IPS DF 6.9 (cell line): Measurements from ENCODE around the gene MNT.

ENCODE experiments used
- DNase-seq: peaks from one replicate; pipeline ENCODE4 v3.0.0-alpha.2; 2013; ENCODE audit warnings: low read depth, low spot score
- H3K27ac ChIP-seq: one replicate; pipeline ENCODE4 v1.5.1; 2013; ENCODE audit warnings: low read length, control low read depth
- H3K27me3 ChIP-seq: 2 replicates; pipeline ENCODE4 v1.6.1; 2013; ENCODE audit warnings: mild to moderate bottlenecking, low read length; ENCODE audit not compliant: control insufficient read depth, insufficient read depth
- H3K36me3 ChIP-seq: 2 replicates; pipeline ENCODE4 v1.6.1; 2013; ENCODE audit warnings: low read length; ENCODE audit not compliant: control insufficient read depth, insufficient read depth
- H3K4me1 ChIP-seq: 2 replicates; pipeline ENCODE4 v1.6.1; 2013; ENCODE audit warnings: low read length; ENCODE audit not compliant: control insufficient read depth, insufficient read depth
- H3K4me3 ChIP-seq: 2 replicates; pipeline ENCODE4 v1.5.1; 2013; ENCODE audit warnings: mild to moderate bottlenecking, low read length
- H3K9me3 ChIP-seq: 2 replicates; pipeline ENCODE4 v1.6.1; 2013; ENCODE audit warnings: low read length, inconsistent platforms; ENCODE audit not compliant: control insufficient read depth, insufficient read depth
- WGBS: extraction: QIAGEN DNeasy Blood & Tissue Kit; methylation state at CpG from one replicate; pipeline ENCODE4 v1.1.7; 2013; ENCODE audit warnings: mixed read lengths, missing lambda C conversion rate; ENCODE audit not compliant: insufficient read length, insufficient coverage; 5-methylcytosine and 5-hydroxymethylcytosine counted together

Gene MNT

GRCh38 chr17:2418572-2418971 is 17.7 kb upstream of the MNT start:
- Histone ChIP-seq H3K9me3 (no peaks in the 10 kb centered on the region), H3K27me3 (no peaks in the 10 kb centered on the region), H3K36me3 (peaks cover 9% of the 10 kb centered on the region; the same call in 1 of the 2 replicates), H3K27ac (no peak overlapping the region), H3K4me3 (no peak overlapping the region), H3K4me1 (no peaks in the 10 kb centered on the region)
- WGBS: no CpG with 5 or more reads among the region's 7 CpGs
- DNase-seq: no peak

- no CpG with 5 or more reads among the region's 19 CpGs for WGBS
- no peak overlapping the region for H3K4me3 ChIP-seq
- peaks cover 9% of the 10 kb centered on the region; the same call in 1 of the 2 replicates for H3K36me3 ChIP-seq
- H3K9me3 ChIP-seq: no peaks in the 10 kb centered on the region
- DNase-seq: no peak
- no peaks in the 10 kb centered on the region for H3K27me3 ChIP-seq
- H3K27ac ChIP-seq: no peak overlapping the region
- H3K4me1 ChIP-seq: no peaks in the 10 kb centered on the region
Observed at GRCh38 chr17:2416010-2416734, 15.3 kb upstream of the MNT start.

GRCh38 chr17:2415081-2415480 is 14.2 kb upstream of the MNT start:
- no peak for DNase-seq
- no peak overlapping the region for H3K4me3 ChIP-seq
- WGBS: no CpG with 5 or more reads among the region's 9 CpGs
- no peak overlapping the region for H3K27ac ChIP-seq
- peaks cover 8% of the 10 kb centered on the region; the same call in 1 of the 2 replicates for H3K36me3 ChIP-seq
- no peaks in the 10 kb centered on the region for H3K9me3 ChIP-seq
- H3K4me1 ChIP-seq: no peaks in the 10 kb centered on the region
- no peaks in the 10 kb centered on the region for H3K27me3 ChIP-seq

GRCh38 chr17:2414446-2415064 is 13.7 kb upstream of the MNT start:
- DNase-seq: no peak
- no peak overlapping the region for H3K4me3 ChIP-seq
- H3K4me1 ChIP-seq: no peaks in the 10 kb centered on the region
- no peaks in the 10 kb centered on the region for H3K27me3 ChIP-seq
- no peak overlapping the region for H3K27ac ChIP-seq
- no peaks in the 10 kb centered on the region for H3K9me3 ChIP-seq
- peaks cover 6% of the 10 kb centered on the region; the same call in 1 of the 2 replicates for H3K36me3 ChIP-seq
- no CpG with 5 or more reads among the region's 22 CpGs for WGBS

GRCh38 chr17:2412561-2413021 is 11.7 kb upstream of the MNT start:
- DNase-seq: no peak
- WGBS: no CpG with 5 or more reads among the region's 2 CpGs
- no peak overlapping the region for H3K27ac ChIP-seq

GRCh38 chr17:2410951-2411350 is 10.1 kb upstream of the MNT start:
- no peak overlapping the region for H3K27ac ChIP-seq
- no peaks in the 10 kb centered on the region for H3K27me3 ChIP-seq
- no peak for DNase-seq
- H3K36me3 ChIP-seq: peaks cover 3% of the 10 kb centered on the region; the same call in 1 of the 2 replicates
- no peaks in the 10 kb centered on the region for H3K9me3 ChIP-seq
- H3K4me1 ChIP-seq: no peaks in the 10 kb centered on the region
- no CpG with 5 or more reads among the region's 7 CpGs for WGBS
- no peak overlapping the region for H3K4me3 ChIP-seq

More at GRCh38 chr17:2412561-2413021, 11.7 kb upstream of the MNT start:
- peaks cover 3% of the 10 kb centered on the region; the same call in 1 of the 2 replicates for H3K36me3 ChIP-seq
- H3K4me3 ChIP-seq: no peak overlapping the region
- no peaks in the 10 kb centered on the region for H3K9me3 ChIP-seq
- H3K27me3 ChIP-seq: no peaks in the 10 kb centered on the region
- no peaks in the 10 kb centered on the region for H3K4me1 ChIP-seq

GRCh38 chr17:2406903-2407790 is 6.3 kb upstream of the MNT start:
- H3K4me3 ChIP-seq: no peak overlapping the region
- no CpG with 5 or more reads among the region's 15 CpGs for WGBS
- DNase-seq: no peak

GRCh38 chr17:2406271-2406902 is 5.5 kb upstream of the MNT start:
- no peak for DNase-seq
- H3K9me3 ChIP-seq: no peaks in the 10 kb centered on the region
- no peaks in the 10 kb centered on the region for H3K27me3 ChIP-seq
- H3K27ac ChIP-seq: no peak overlapping the region
- H3K36me3 ChIP-seq: no peaks in the 10 kb centered on the region
- no peak overlapping the region for H3K4me3 ChIP-seq
- no CpG with 5 or more reads among the region's 8 CpGs for WGBS
- no peaks in the 10 kb centered on the region for H3K4me1 ChIP-seq

More at GRCh38 chr17:2406903-2407790, 6.3 kb upstream of the MNT start:
- Histone ChIP-seq H3K9me3 (no peaks in the 10 kb centered on the region), H3K36me3 (no peaks in the 10 kb centered on the region), H3K27ac (no peak overlapping the region), H3K4me1 (no peaks in the 10 kb centered on the region), H3K27me3 (no peaks in the 10 kb centered on the region)

GRCh38 chr17:2405247-2405926 is 4.5 kb upstream of the MNT start:
- Histone ChIP-seq H3K9me3 (no peaks in the 10 kb centered on the region), H3K4me3 (no peak overlapping the region), H3K27ac (no peak overlapping the region), H3K36me3 (no peaks in the 10 kb centered on the region), H3K27me3 (no peaks in the 10 kb centered on the region), H3K4me1 (no peaks in the 10 kb centered on the region)
- DNase-seq: no peak
- no CpG with 5 or more reads among the region's 14 CpGs for WGBS
